ENCODE results near the gene AMPD3.

Gene AMPD3

DNA sequence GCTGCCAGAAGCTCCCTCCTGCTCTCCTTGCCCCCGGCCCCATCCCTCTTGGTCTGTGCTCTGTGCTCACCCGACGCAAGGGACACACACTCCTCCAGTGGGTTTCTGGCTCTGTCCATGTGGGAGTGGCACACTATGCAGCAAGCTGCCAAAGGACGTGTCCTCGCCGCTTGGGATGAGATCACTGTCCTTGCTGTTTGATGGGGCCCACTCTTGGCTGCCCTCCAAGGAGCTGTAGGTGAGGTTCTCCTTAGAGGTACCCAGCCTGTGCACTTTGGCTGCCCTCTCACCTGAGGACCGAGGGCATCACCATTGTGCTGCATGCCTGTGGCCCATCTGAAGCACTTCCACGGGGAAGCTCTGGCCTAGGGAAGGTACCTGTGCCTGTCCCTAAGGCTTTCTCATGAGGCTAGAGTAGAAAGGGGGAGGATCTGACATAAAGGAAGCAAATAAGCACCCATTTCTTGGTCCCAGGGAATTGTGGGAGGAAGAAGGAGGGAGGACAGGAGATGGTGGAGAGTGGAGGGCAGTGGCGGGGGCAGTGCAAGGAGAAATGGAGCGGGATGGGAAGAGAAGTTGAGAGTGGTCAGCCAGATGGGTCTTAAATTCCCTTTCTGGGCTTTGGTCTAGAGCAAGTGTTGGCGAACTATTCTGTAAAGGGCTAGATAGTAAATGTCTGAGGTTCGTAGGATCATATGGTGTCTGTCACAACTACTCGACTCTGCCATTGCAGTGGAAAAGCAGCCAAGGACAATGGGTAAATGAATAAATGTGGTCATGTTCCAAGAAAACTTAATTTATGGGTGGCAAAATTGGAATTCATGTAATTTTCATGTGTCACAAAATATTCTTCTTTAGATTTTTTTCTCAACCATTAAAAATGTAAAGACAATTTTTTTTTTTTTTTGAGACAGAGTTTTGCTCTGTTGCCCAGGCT is 47.0 kb upstream of the AMPD3 start:
- no peak overlapping the region for H2BK15ac ChIP-seq (ENCODE audit: low read depth, poor library complexity, severe bottlenecking)
- no peak overlapping the region for H3K4me2 ChIP-seq (ENCODE audit: low read length, poor library complexity, severe bottlenecking)
- no peak overlapping the region for H3K9ac ChIP-seq (ENCODE audit: low read length)
- H3K27me3 ChIP-seq (ENCODE audit: control insufficient read depth in 1 of 2, insufficient read depth in 1 of 2, low read length in 2 of 2), result no peaks in the 10 kb centered on the region
- H3K4ac ChIP-seq (ENCODE audit: low read depth in 1 of 2, low read length in 2 of 2), result no peak overlapping the region
- H2BK120ac ChIP-seq (ENCODE audit: low read depth, low read length), result no peak overlapping the region
- no peak overlapping the region for H2BK5ac ChIP-seq (ENCODE audit: low read depth, low read length, poor library complexity, severe bottlenecking)
- no peak for DNase-seq
- peak overlapping the region; percentile 21 for H2AK5ac ChIP-seq (ENCODE audit: low read length, severe bottlenecking)
- H3K36me3 ChIP-seq (ENCODE audit: control insufficient read depth in 1 of 2, insufficient read depth in 2 of 2, low read depth in 1 of 2, low read length in 2 of 2), result peaks cover 0 to 17% of the 10 kb centered on the region in 2 experiments
- no peaks in the 10 kb centered on the region for H3K9me3 ChIP-seq (ENCODE audit: control insufficient read depth, low read length)
- H3K27ac ChIP-seq (ENCODE audit: low read length, poor library complexity, severe bottlenecking), result no peak overlapping the region
- H2AFZ ChIP-seq (ENCODE audit: low read depth, low read length), result no peak overlapping the region
- WGBS, result 98% methylated on average over 13 of the region's 13 CpGs
- H3K14ac ChIP-seq (ENCODE audit: low read length in 2 of 2), result no peak overlapping the region
- peaks cover 8% of the 10 kb centered on the region for H3K4me1 ChIP-seq (ENCODE audit: control insufficient read depth, insufficient read depth, low read depth, low read length)
- H4K8ac ChIP-seq (ENCODE audit: low read length), result no peak overlapping the region
- peak overlapping the region; percentile 8 for H4K91ac ChIP-seq (ENCODE audit: low read length)
- H3K18ac ChIP-seq (ENCODE audit: low read depth in 1 of 2, low read length in 2 of 2), result peak overlapping the region in 1 of 2 experiments; percentile 64
- no peaks in the 10 kb centered on the region for H3K79me1 ChIP-seq (replicated peaks; ENCODE audit: low read length, poor library complexity, severe bottlenecking)
- H2BK12ac ChIP-seq (ENCODE audit: low read length in 2 of 2), result peak overlapping the region in 1 of 2 experiments; percentile 11
- no peak overlapping the region for H3K23ac ChIP-seq (ENCODE audit: low read length in 2 of 2)
- H3K4me3 ChIP-seq (ENCODE audit: insufficient read depth in 1 of 2, low read depth in 1 of 2, low read length in 2 of 2), result no peak overlapping the region

DNA sequence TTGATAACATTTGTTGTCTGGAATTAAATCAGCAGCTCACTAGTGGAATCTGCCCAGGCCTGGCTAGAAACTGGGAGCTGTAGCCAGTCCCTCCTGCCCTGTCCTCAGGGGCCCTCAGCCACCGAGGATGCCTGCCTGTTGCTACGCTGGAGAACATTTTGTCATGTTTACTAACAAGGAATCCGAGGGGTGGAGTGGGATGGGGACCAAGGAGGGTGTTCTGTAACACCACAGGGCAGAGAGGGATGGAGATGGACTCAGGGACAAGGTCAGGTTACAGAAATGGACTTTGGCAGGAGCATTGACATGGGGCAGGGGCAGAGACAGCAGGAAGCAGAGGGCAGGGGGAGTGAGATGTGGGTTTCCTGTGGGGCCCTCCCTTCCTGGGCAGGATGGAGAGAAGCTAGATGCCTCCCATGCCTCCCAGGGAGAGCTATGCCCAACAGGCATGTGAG is 45.8 kb upstream of the AMPD3 start:
- Histone ChIP-seq H3K9me3 (ENCODE audit: control insufficient read depth, low read length) (no peaks in the 10 kb centered on the region), H3K4me1 (ENCODE audit: control insufficient read depth, insufficient read depth, low read depth, low read length) (peaks cover 8% of the 10 kb centered on the region), H2AK5ac (ENCODE audit: low read length, severe bottlenecking) (peak overlapping the region; percentile 39), H3K9ac (ENCODE audit: low read length) (no peak overlapping the region), H3K18ac (ENCODE audit: low read depth in 1 of 2, low read length in 2 of 2) (peak overlapping the region in 1 of 2 experiments; percentile 86), H3K23ac (ENCODE audit: low read length in 2 of 2) (no peak overlapping the region), H3K4me3 (ENCODE audit: insufficient read depth in 1 of 2, low read depth in 1 of 2, low read length in 2 of 2) (no peak overlapping the region), H3K4ac (ENCODE audit: low read depth in 1 of 2, low read length in 2 of 2) (peak overlapping the region in 1 of 2 experiments; percentile 41), H2BK5ac (ENCODE audit: low read depth, low read length, poor library complexity, severe bottlenecking) (no peak overlapping the region), H4K91ac (ENCODE audit: low read length) (peak overlapping the region; percentile 58), H2BK12ac (ENCODE audit: low read length in 2 of 2) (peak overlapping the region; percentile 72 to 82), H2AFZ (ENCODE audit: low read depth, low read length) (no peak overlapping the region), H3K36me3 (ENCODE audit: control insufficient read depth in 1 of 2, insufficient read depth in 2 of 2, low read depth in 1 of 2, low read length in 2 of 2) (peaks cover 0 to 17% of the 10 kb centered on the region in 2 experiments), H2BK120ac (ENCODE audit: low read depth, low read length) (no peak overlapping the region), H3K14ac (ENCODE audit: low read length in 2 of 2) (peak overlapping the region in 1 of 2 experiments; percentile 11), H2BK15ac (ENCODE audit: low read depth, poor library complexity, severe bottlenecking) (peak overlapping the region; percentile 60), H3K79me1 (replicated peaks; ENCODE audit: low read length, poor library complexity, severe bottlenecking) (no peaks in the 10 kb centered on the region), H4K8ac (ENCODE audit: low read length) (peak overlapping the region; percentile 69), H3K4me2 (ENCODE audit: low read length, poor library complexity, severe bottlenecking) (no peak overlapping the region), H3K27ac (ENCODE audit: low read length, poor library complexity, severe bottlenecking) (no peak overlapping the region), H3K27me3 (ENCODE audit: control insufficient read depth in 1 of 2, insufficient read depth in 1 of 2, low read length in 2 of 2) (no peaks in the 10 kb centered on the region)
- DNase-seq, result no peak
- WGBS, result 46% methylated on average over 3 of the region's 3 CpGs

DNA sequence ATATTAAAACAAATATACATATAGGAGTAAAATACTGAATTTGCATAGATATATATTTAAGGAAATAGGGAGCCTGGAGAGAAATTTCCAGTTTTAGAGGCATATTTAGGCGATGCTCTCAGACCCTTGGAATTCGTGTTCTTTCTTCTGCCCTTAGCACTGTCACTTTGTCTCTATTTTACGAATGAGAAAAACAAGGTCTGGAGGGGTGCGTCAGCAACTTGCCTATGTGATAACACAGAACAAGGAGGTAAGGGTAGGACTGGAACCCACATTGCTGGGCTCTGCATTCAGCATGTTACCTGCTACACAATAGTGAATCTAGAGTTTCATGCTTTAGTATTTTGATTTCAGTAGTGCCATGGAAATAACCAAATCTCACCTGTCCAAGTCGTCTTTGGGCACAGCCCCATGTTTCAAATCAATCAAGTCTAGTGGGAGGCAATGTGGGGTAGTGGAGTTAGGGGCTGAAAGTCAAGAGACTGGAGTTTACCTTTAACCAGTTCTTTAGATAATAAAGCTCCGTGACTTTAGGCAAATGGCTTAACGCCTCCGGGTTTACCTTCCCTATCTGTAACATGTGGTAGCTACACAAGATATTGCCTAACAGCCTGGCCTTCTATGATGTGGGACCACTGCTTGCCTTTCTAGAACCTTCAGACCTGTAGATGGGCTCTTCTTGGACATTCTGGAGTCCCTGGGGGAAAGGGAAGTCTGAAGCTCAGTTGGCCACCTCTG is 44.8 kb upstream of the AMPD3 start:
- H3K14ac ChIP-seq (ENCODE audit: low read length in 2 of 2), result no peak overlapping the region
- no peak overlapping the region for H3K23ac ChIP-seq (ENCODE audit: low read length in 2 of 2)
- no peak overlapping the region for H2BK12ac ChIP-seq (ENCODE audit: low read length in 2 of 2)
- H2BK5ac ChIP-seq (ENCODE audit: low read depth, low read length, poor library complexity, severe bottlenecking), result no peak overlapping the region
- no peak overlapping the region for H4K8ac ChIP-seq (ENCODE audit: low read length)
- no peak overlapping the region for H2BK15ac ChIP-seq (ENCODE audit: low read depth, poor library complexity, severe bottlenecking)
- H2AFZ ChIP-seq (ENCODE audit: low read depth, low read length), result no peak overlapping the region
- no peak for DNase-seq
- no peak overlapping the region for H3K4me2 ChIP-seq (ENCODE audit: low read length, poor library complexity, severe bottlenecking)
- H3K4me3 ChIP-seq (ENCODE audit: insufficient read depth in 1 of 2, low read depth in 1 of 2, low read length in 2 of 2), result no peak overlapping the region
- WGBS, result 89% methylated on average over 8 of the region's 8 CpGs
- H3K4ac ChIP-seq (ENCODE audit: low read depth in 1 of 2, low read length in 2 of 2), result no peak overlapping the region
- H3K9ac ChIP-seq (ENCODE audit: low read length), result no peak overlapping the region
- no peak overlapping the region for H2AK5ac ChIP-seq (ENCODE audit: low read length, severe bottlenecking)
- H4K91ac ChIP-seq (ENCODE audit: low read length), result no peak overlapping the region
- peaks cover 0 to 17% of the 10 kb centered on the region in 2 experiments for H3K36me3 ChIP-seq (ENCODE audit: control insufficient read depth in 1 of 2, insufficient read depth in 2 of 2, low read depth in 1 of 2, low read length in 2 of 2)
- no peak overlapping the region for H3K18ac ChIP-seq (ENCODE audit: low read depth in 1 of 2, low read length in 2 of 2)
- H3K4me1 ChIP-seq (ENCODE audit: control insufficient read depth, insufficient read depth, low read depth, low read length), result peaks cover 8% of the 10 kb centered on the region
- H3K27ac ChIP-seq (ENCODE audit: low read length, poor library complexity, severe bottlenecking), result no peak overlapping the region
- no peaks in the 10 kb centered on the region for H3K9me3 ChIP-seq (ENCODE audit: control insufficient read depth, low read length)
- no peaks in the 10 kb centered on the region for H3K79me1 ChIP-seq (replicated peaks; ENCODE audit: low read length, poor library complexity, severe bottlenecking)
- H2BK120ac ChIP-seq (ENCODE audit: low read depth, low read length), result no peak overlapping the region
- H3K27me3 ChIP-seq (ENCODE audit: control insufficient read depth in 1 of 2, insufficient read depth in 1 of 2, low read length in 2 of 2), result no peaks in the 10 kb centered on the region

GRCh38 chr11:10410844-10411200 is 44.2 kb upstream of the AMPD3 start:
- H3K9me3 ChIP-seq (ENCODE audit: control insufficient read depth, low read length), result no peaks in the 10 kb centered on the region
- H4K91ac ChIP-seq (ENCODE audit: low read length), result no peak overlapping the region
- no peak overlapping the region for H3K27ac ChIP-seq (ENCODE audit: low read length, poor library complexity, severe bottlenecking)
- DNase-seq, result no peak
- H2BK5ac ChIP-seq (ENCODE audit: low read depth, low read length, poor library complexity, severe bottlenecking), result no peak overlapping the region
- H3K27me3 ChIP-seq (ENCODE audit: control insufficient read depth in 1 of 2, insufficient read depth in 1 of 2, low read length in 2 of 2), result no peaks in the 10 kb centered on the region
- H2BK12ac ChIP-seq (ENCODE audit: low read length in 2 of 2), result no peak overlapping the region
- H3K4me3 ChIP-seq (ENCODE audit: insufficient read depth in 1 of 2, low read depth in 1 of 2, low read length in 2 of 2), result no peak overlapping the region
- WGBS, result 100% methylated on average over 2 of the region's 2 CpGs
- no peak overlapping the region for H3K4me2 ChIP-seq (ENCODE audit: low read length, poor library complexity, severe bottlenecking)
- no peak overlapping the region for H3K23ac ChIP-seq (ENCODE audit: low read length in 2 of 2)
- no peak overlapping the region for H3K18ac ChIP-seq (ENCODE audit: low read depth in 1 of 2, low read length in 2 of 2)
- peaks cover 0 to 17% of the 10 kb centered on the region in 2 experiments for H3K36me3 ChIP-seq (ENCODE audit: control insufficient read depth in 1 of 2, insufficient read depth in 2 of 2, low read depth in 1 of 2, low read length in 2 of 2)
- H2AK5ac ChIP-seq (ENCODE audit: low read length, severe bottlenecking), result no peak overlapping the region
- H4K8ac ChIP-seq (ENCODE audit: low read length), result no peak overlapping the region
- H2BK15ac ChIP-seq (ENCODE audit: low read depth, poor library complexity, severe bottlenecking), result peak overlapping the region; percentile 44
- H2BK120ac ChIP-seq (ENCODE audit: low read depth, low read length), result no peak overlapping the region
- H3K4ac ChIP-seq (ENCODE audit: low read depth in 1 of 2, low read length in 2 of 2), result no peak overlapping the region
- no peak overlapping the region for H3K9ac ChIP-seq (ENCODE audit: low read length)
- no peaks in the 10 kb centered on the region for H3K79me1 ChIP-seq (replicated peaks; ENCODE audit: low read length, poor library complexity, severe bottlenecking)
- no peak overlapping the region for H2AFZ ChIP-seq (ENCODE audit: low read depth, low read length)
- no peak overlapping the region for H3K14ac ChIP-seq (ENCODE audit: low read length in 2 of 2)
- H3K4me1 ChIP-seq (ENCODE audit: control insufficient read depth, insufficient read depth, low read depth, low read length), result peaks cover 8% of the 10 kb centered on the region
